Fibroblast of lung (primary cell): ENCODE results near the gene AOAH.

Source experiments
- CTCF ChIP-seq, 2 donors: IDR thresholded peaks in 1 of 2; conservative IDR thresholded peaks in 1 of 2; 1 replicate in 1 of 2; 2 replicates in 1 of 2; pipeline ENCODE4 v1.5.1; 2011 to 2012; ENCODE audit warnings: low read length in 2 of 2, control low read depth in 1 of 2, inconsistent platforms in 1 of 2, low read depth in 1 of 2, mild to moderate bottlenecking in 1 of 2
- EZH2 ChIP-seq: IDR thresholded peaks from 2 replicates; pipeline ENCODE4 v1.5.1; 2012; ENCODE audit warnings: low read length, control low read depth, mild to moderate bottlenecking; ENCODE audit errors: missing control alignments

- no peak for TF ChIP-seq CTCF (conservative IDR thresholded peaks at IDR 0.05 in 1 of 2, IDR thresholded peaks at IDR 0.05 in 1 of 2; ENCODE audit: low read depth in 1 of 2, low read length in 2 of 2)
- TF ChIP-seq EZH2 = no peak
These were observed 104.1 kb downstream of the AOAH start for GRCh38 chr7:36620166-36620708.
